Vein endothelial cell (primary cell): ENCODE measurements around the gene FHIP1B. TPM values are rescaled to one million over a fixed set of nuclear protein-coding genes. Genes with fewer than 3 reads are reported as not detected.

Experiments used
- total RNA-seq: library from RNA; depleted of rRNA; stranded (reverse); fragments of >200 nt; gene quantifications from 2 replicates; pipeline ENCODE4 v1.2.3, GENCODE V29; 2012

The FHIP1B gene
- total RNA-seq = 19.0 and 32.3 TPM in 2 replicates

GRCh38 chr11:6234387-6235107, at the start of gene FHIP1B:
FHIP1B (minus strand) TSS chr11:6234636; CDS start chr11:6224516, 10,120 bp downstream.

DNA sequence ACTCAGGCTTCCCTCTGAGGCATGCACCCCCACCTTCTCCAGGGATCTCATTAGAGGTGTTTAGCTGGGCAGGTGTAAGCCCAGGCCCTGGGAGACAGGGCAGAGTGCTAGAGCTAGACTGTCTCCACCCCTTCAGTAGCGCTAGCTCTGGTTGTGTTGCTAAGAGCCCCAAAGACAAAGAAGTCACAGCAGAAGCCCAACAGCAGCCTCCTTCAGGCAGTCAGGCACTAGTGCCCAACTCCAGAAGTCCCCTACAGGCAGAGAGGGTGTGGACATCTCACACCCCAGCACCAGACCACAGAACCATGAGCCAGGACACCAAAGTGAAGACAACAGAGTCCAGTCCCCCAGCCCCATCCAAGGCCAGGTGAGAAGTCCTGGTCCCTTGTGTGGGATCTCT, 4.5 kb upstream of the FHIP1B start, which contains the start of gene CNGA4:
Gene CNGA4, plus strand, starts transcription at position 188 of the 400 bp plus-strand sequence. Its CDS starts 118 bp downstream, at position 306.

GRCh38 chr11:6205366-6205765, 29.1 kb downstream of the FHIP1B start, which contains the start of gene C11orf42:
C11orf42 (plus strand) TSS chr11:6205557; CDS start chr11:6205616, 59 bp downstream.

GRCh38 chr11:6199174-6199810, 35.1 kb downstream of the FHIP1B start, which contains the start of gene OR52W1:
OR52W1 (plus strand) TSS chr11:6199224; CDS start chr11:6199224, 0 bp downstream.

GRCh38 chr11:6170226-6170625, 64.2 kb downstream of the FHIP1B start, which contains the start of gene OR52B2:
OR52B2 (minus strand) TSS chr11:6170326; CDS start chr11:6170326, 0 bp downstream.

Other genes with a start within 250 kb of the FHIP1B start
- gene OR52L1, start 247.7 kb downstream of the FHIP1B start, total RNA-seq = not detected in 2 replicates
- not detected in 2 replicates for gene OR56A4, start 227.7 kb downstream of the FHIP1B start, total RNA-seq
- not detected in 2 replicates for gene OR56A1, start 203.9 kb downstream of the FHIP1B start, total RNA-seq
- not detected in 2 replicates for gene OR56B4, start 127.0 kb downstream of the FHIP1B start, total RNA-seq
- not detected in 2 replicates for gene OR52B2, start 64.3 kb downstream of the FHIP1B start, total RNA-seq
- not detected in 2 replicates for gene OR52W1, start 35.4 kb downstream of the FHIP1B start, total RNA-seq
- not detected in 2 replicates for gene C11orf42, start 29.1 kb downstream of the FHIP1B start, total RNA-seq
- not detected in 2 replicates for gene CNGA4, start 4.5 kb upstream of the FHIP1B start, total RNA-seq
- gene CCKBR, start 25.2 kb upstream of the FHIP1B start, total RNA-seq = not detected in 2 replicates
- 281 and 346 TPM in 2 replicates for gene CAVIN3, start 85.9 kb upstream of the FHIP1B start, total RNA-seq
- 35.7 and 42.1 TPM in 2 replicates for gene SMPD1, start 155.8 kb upstream of the FHIP1B start, total RNA-seq
- 38.1 and 57.8 TPM in 2 replicates for gene APBB1, start 184.5 kb upstream of the FHIP1B start, total RNA-seq
- gene HPX, start 206.4 kb upstream of the FHIP1B start, total RNA-seq = 0.33 and 0.67 TPM in 2 replicates
- 16.7 and 19.9 TPM in 2 replicates for gene TRIM3, start 239.3 kb upstream of the FHIP1B start, total RNA-seq
- gene ARFIP2, start 246.7 kb upstream of the FHIP1B start, total RNA-seq = 57.9 and 65.0 TPM in 2 replicates
- gene TIMM10B, start 246.9 kb upstream of the FHIP1B start, total RNA-seq = 25.5 and 30.2 TPM in 2 replicates